Activated CD8-positive, alpha-beta T cell treated with anti-CD3 and anti-CD28 coated beads for 36 hours (primary cell): ENCODE data around the gene SOWAHB. TPM values are rescaled to one million over a fixed set of nuclear protein-coding genes. Genes with fewer than 3 reads are reported as not detected.

Experiments used
- ATAC-seq: fragments of 200-7000 bp; cut with Tn5 transposase; one replicate; pipeline ENCODE4 v1.10.0; 2021; ENCODE audit warnings: mild to moderate bottlenecking, moderate library complexity
- CTCF ChIA-PET: fragments of 350-600 bp; sonication (Branson Sonifier 250); formaldehyde crosslinking; loops from one replicate; lab custom pipeline; 2021; ENCODE audit warnings: antibody characterized with exemption; lab: Charles Lee
- POLR2A ChIA-PET: fragments of 350-600 bp; sonication (Branson Sonifier 250); formaldehyde crosslinking; loops from one replicate; lab custom pipeline; 2021; ENCODE audit warnings: antibody characterized with exemption; lab: Charles Lee
- DNase-seq: peaks from one replicate; pipeline ENCODE4 v3.0.0-alpha.2; 2020
- H3K27ac Mint-ChIP-seq: one replicate; pipeline ENCODE4 v1.8.0; 2021; ENCODE audit warnings: mild to moderate bottlenecking, mixed read lengths
- H3K27me3 Mint-ChIP-seq: one replicate; pipeline ENCODE4 v1.8.0; 2021; ENCODE audit warnings: mixed read lengths
- H3K36me3 Mint-ChIP-seq: one replicate; pipeline ENCODE4 v1.8.0; 2021; ENCODE audit warnings: low read depth, mixed read lengths
- H3K4me1 Mint-ChIP-seq: one replicate; pipeline ENCODE4 v1.8.0; 2021; ENCODE audit warnings: low read depth, mixed read lengths
- H3K4me3 Mint-ChIP-seq: one replicate; pipeline ENCODE4 v1.8.0; 2021; ENCODE audit warnings: mild to moderate bottlenecking, moderate library complexity, mixed read lengths
- H3K9me3 Mint-ChIP-seq: one replicate; pipeline ENCODE4 v1.8.0; 2021; ENCODE audit warnings: mixed read lengths
- CTCF ChIP-seq: fragments of 200-600 bp; IDR thresholded peaks from one replicate; pipeline ENCODE4 v1.8.0; 2022; ENCODE audit warnings: antibody characterized with exemption, mild to moderate bottlenecking
- intact Hi-C: fragments of 100-400 bp; cut with micrococcal nuclease; formaldehyde crosslinking; loops from one replicate; pipeline ENCODE4 v1.10.0; 2022
- total RNA-seq, 2 experiments: library from RNA; stranded (reverse); gene quantifications; one replicate each; pipeline ENCODE4 v1.2.3, GENCODE V29; 2021

The SOWAHB gene
- total RNA-seq, 2 experiments from 2014 or later, result not detected

GRCh38 chr4:76886848-76887441, 11.0 kb downstream of the SOWAHB start:
- H3K4me1 Mint-ChIP-seq, result no peaks in the 10 kb centered on the region
- ChIA-PET POLR2A (no interaction called here), CTCF (interaction anchor here (1.0 kb wide), 1 partner anchor 27 kb away, joined by 3 read pairs; no protein-coding TSS in a partner anchor)
- TF ChIP-seq CTCF, result no peak
- intact Hi-C loops, result no loop called here
- no peak for DNase-seq
- no peaks in the 10 kb centered on the region for H3K9me3 Mint-ChIP-seq
- peaks cover 6% of the 10 kb centered on the region for H3K27me3 Mint-ChIP-seq
- no peak overlapping the region for H3K27ac Mint-ChIP-seq
- H3K36me3 Mint-ChIP-seq, result no peaks in the 10 kb centered on the region
- no peak for ATAC-seq
- no peak overlapping the region for H3K4me3 Mint-ChIP-seq

- H3K27me3 Mint-ChIP-seq, result peaks cover 2% of the 10 kb centered on the region
- no peaks in the 10 kb centered on the region for H3K9me3 Mint-ChIP-seq
- H3K4me1 Mint-ChIP-seq, result no peaks in the 10 kb centered on the region
- DNase-seq, result no peak
- no peak overlapping the region for H3K27ac Mint-ChIP-seq
- no peak for ATAC-seq
- TF ChIP-seq CTCF, result no peak
- POLR2A ChIA-PET, result no interaction called here
- CTCF ChIA-PET, result interaction anchor here (1.0 kb wide), 1 partner anchor 26 kb away, joined by 3 read pairs; no protein-coding TSS in a partner anchor
- H3K4me3 Mint-ChIP-seq, result no peak overlapping the region
- no peaks in the 10 kb centered on the region for H3K36me3 Mint-ChIP-seq
- intact Hi-C loops, result no loop called here
Observed at GRCh38 chr4:76886214-76886613, 11.7 kb downstream of the SOWAHB start.

- H3K9me3 Mint-ChIP-seq, result no peaks in the 10 kb centered on the region
- H3K36me3 Mint-ChIP-seq, result no peaks in the 10 kb centered on the region
- ChIA-PET POLR2A (no interaction called here), CTCF (no interaction called here)
- TF ChIP-seq CTCF, result no peak
- intact Hi-C loops, result no loop called here
- no peak overlapping the region for H3K4me3 Mint-ChIP-seq
- ATAC-seq, result no peak
- no peak for DNase-seq
- no peaks in the 10 kb centered on the region for H3K4me1 Mint-ChIP-seq
- peaks cover 6% of the 10 kb centered on the region for H3K27me3 Mint-ChIP-seq
- no peak overlapping the region for H3K27ac Mint-ChIP-seq
Observed at GRCh38 chr4:76883147-76883546, 14.8 kb downstream of the SOWAHB start.

- CTCF ChIA-PET, result no interaction called here
- TF ChIP-seq CTCF, result no peak
Observed at GRCh38 chr4:76882630-76883029, 15.3 kb downstream of the SOWAHB start.

GRCh38 chr4:76881375-76881774, 16.6 kb downstream of the SOWAHB start:
- H3K27me3 Mint-ChIP-seq, result peaks cover 12% of the 10 kb centered on the region
- no peak overlapping the region for H3K4me3 Mint-ChIP-seq
- no peak overlapping the region for H3K27ac Mint-ChIP-seq
- H3K4me1 Mint-ChIP-seq, result no peaks in the 10 kb centered on the region
- ATAC-seq (no peak), DNase-seq (no peak)
- TF ChIP-seq CTCF, result no peak
- H3K9me3 Mint-ChIP-seq, result no peaks in the 10 kb centered on the region
- POLR2A ChIA-PET, result no interaction called here
- H3K36me3 Mint-ChIP-seq, result no peaks in the 10 kb centered on the region
- CTCF ChIA-PET, result no interaction called here
- intact Hi-C loops, result no loop called here

More at GRCh38 chr4:76882630-76883029, 15.3 kb downstream of the SOWAHB start:
- DNase-seq (no peak), ATAC-seq (no peak)
- peaks cover 11% of the 10 kb centered on the region for H3K27me3 Mint-ChIP-seq
- no peaks in the 10 kb centered on the region for H3K9me3 Mint-ChIP-seq
- H3K36me3 Mint-ChIP-seq, result no peaks in the 10 kb centered on the region
- H3K4me3 Mint-ChIP-seq, result no peak overlapping the region
- H3K4me1 Mint-ChIP-seq, result no peaks in the 10 kb centered on the region
- H3K27ac Mint-ChIP-seq, result no peak overlapping the region
- intact Hi-C loops, result no loop called here
- POLR2A ChIA-PET, result no interaction called here
